ENCODE measurements around the gene MRGPRX4. TPM values are rescaled to one million over a fixed set of nuclear protein-coding genes. Genes with fewer than 3 reads are reported as not detected.

The MRGPRX4 gene
- total RNA-seq, 4 donors from 2014 or later = not detected

DNA sequence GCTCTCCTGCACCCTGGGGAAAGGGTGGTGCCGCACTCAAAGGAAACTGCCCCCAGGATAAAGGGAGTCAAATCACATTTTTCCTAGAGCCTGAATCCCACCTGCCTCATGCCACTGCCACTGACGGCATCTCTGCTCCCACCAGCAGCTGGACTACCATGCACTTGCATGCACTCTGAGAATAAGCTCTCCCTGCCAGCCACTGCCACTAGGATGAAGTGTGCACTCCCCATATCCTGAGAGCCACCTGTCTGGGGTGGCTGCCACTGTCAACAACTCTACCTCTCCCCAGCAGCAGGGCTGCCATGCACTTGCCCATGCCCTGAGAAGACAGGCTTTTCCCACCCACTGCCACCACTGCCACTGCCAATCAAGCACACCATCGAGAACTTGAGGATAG, 31.6 kb downstream of the MRGPRX4 start:
- Histone ChIP-seq H3K27me3 (peaks cover 39% of the 10 kb centered on the region), H3K27ac (no peak overlapping the region), H3K4me1 (no peaks in the 10 kb centered on the region), H3K36me3 (no peaks in the 10 kb centered on the region), H3K4me3 (no peak overlapping the region), H3K9me3 (no peaks in the 10 kb centered on the region)
- 80 to 100% methylated on average over 1 of the region's 3 CpGs for WGBS, 2 donors (ENCODE audit: low coverage in 1 of 2)
- TF ChIP-seq, protein P1, sequence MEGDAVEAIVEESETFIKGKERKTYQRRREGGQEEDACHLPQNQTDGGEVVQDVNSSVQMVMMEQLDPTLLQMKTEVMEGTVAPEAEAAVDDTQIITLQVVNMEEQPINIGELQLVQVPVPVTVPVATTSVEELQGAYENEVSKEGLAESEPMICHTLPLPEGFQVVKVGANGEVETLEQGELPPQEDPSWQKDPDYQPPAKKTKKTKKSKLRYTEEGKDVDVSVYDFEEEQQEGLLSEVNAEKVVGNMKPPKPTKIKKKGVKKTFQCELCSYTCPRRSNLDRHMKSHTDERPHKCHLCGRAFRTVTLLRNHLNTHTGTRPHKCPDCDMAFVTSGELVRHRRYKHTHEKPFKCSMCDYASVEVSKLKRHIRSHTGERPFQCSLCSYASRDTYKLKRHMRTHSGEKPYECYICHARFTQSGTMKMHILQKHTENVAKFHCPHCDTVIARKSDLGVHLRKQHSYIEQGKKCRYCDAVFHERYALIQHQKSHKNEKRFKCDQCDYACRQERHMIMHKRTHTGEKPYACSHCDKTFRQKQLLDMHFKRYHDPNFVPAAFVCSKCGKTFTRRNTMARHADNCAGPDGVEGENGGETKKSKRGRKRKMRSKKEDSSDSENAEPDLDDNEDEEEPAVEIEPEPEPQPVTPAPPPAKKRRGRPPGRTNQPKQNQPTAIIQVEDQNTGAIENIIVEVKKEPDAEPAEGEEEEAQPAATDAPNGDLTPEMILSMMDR (IDR thresholded peaks at IDR 0.05) = no peak
- no peak for ATAC-seq

DNA sequence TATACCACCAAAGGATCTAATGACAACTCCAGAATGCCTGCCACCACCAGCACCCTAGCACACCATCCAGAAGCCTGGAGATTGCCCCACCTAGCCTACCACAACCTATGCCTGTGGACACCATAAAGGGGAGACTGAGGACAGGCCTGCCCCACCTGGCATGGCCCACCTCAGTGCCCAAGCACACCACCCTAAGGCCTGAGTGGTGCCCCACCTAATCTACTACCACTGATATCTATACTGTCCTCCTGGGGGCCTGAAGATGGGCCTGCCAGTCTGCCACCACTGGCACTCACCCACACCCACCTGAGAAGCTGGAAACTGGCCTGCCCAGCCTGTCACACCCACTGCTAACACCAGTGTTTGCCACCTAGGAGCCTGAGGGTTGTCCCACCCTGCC, 32.1 kb downstream of the MRGPRX4 start:
- no peaks in the 10 kb centered on the region for H3K9me3 ChIP-seq
- TF ChIP-seq, protein P1 (IDR thresholded peaks at IDR 0.05) = no peak
- TF ChIP-seq EP300 (IDR thresholded peaks at IDR 0.05) (no peak), POLR2AphosphoS5 (IDR thresholded peaks at IDR 0.05) (no peak), POLR2A (IDR thresholded peaks at IDR 0.05) (no peak)
- H3K27me3 ChIP-seq = peaks cover 41% of the 10 kb centered on the region
- H3K4me1 ChIP-seq = no peaks in the 10 kb centered on the region
- no peak overlapping the region for H3K27ac ChIP-seq
- no peak for ATAC-seq
- H3K4me3 ChIP-seq = no peak overlapping the region
- no peaks in the 10 kb centered on the region for H3K36me3 ChIP-seq

DNA sequence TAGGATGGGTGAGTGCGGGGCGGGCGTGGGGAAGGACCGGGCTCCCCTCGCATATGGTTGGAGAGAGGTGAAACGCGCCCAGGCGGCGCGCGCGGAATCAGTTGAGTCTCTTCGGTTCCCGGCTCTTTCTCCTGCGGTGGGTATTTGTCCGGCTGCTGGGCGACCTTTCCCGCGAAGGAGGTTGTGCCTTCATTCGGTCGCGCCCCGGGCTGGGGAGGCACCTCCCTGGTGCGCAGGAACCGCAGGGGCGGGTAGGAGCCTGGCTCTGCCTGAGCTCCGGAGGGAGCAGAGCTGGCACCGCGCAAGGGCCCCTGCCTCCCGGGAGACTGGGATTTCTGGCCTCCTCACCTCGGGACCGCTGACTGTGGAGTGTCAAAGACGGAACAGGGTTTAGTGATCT, 36.4 kb downstream of the MRGPRX4 start:
- Histone ChIP-seq H3K4me1 (no peaks in the 10 kb centered on the region), H3K27me3 (peaks cover 38% of the 10 kb centered on the region), H3K36me3 (no peaks in the 10 kb centered on the region), H3K4me3 (no peak overlapping the region), H3K9me3 (no peaks in the 10 kb centered on the region), H3K27ac (no peak overlapping the region)
- ATAC-seq = no peak
- WGBS, 2 donors (ENCODE audit: low coverage in 1 of 2) = no CpG with 5 or more reads among the region's 33 CpGs
- TF ChIP-seq POLR2AphosphoS5 (IDR thresholded peaks at IDR 0.05) (no peak), POLR2A (IDR thresholded peaks at IDR 0.05) (no peak), EP300 (IDR thresholded peaks at IDR 0.05) (no peak)
- TF ChIP-seq, protein P1 (IDR thresholded peaks at IDR 0.05) = no peak

DNA sequence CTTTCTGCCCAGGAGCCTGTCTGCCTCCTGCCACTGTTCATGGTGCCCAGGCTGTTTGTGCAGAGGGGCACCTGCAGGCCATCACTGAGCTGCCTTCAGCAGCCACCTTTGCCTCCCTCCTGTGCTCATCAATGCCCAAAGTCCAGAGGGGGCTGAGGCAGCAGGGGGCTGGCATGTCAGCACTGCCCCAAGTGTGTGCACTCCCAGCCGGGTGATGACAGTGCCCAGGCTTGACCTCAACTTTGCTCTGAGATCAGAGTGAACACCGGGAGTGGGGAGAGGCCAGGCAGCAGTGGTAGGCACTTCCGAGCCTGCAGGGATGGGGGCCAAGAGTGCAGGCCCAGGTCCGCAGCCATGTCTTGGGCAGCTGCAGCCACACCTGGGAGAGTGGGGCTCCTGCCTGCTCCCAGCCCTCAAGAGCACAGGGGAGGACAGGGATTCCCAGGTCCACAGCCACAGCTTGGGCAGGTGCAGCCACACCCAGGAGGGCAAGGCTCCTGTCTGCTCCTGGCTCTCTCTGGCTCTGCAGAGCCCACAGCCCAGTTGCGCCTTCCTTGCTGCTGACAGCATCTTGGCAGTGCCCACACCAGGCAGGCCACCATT, 48.7 kb downstream of the MRGPRX4 start:
- H3K27ac ChIP-seq = no peak overlapping the region
- no peak overlapping the region for H3K4me3 ChIP-seq
- 80% methylated on average over 1 of the region's 5 CpGs for WGBS, 2 donors (ENCODE audit: low coverage in 1 of 2)
- no peaks in the 10 kb centered on the region for H3K27me3 ChIP-seq
- ATAC-seq = no peak
- H3K4me1 ChIP-seq = no peaks in the 10 kb centered on the region
- TF ChIP-seq, protein P1 (IDR thresholded peaks at IDR 0.05) = no peak
- TF ChIP-seq POLR2A (IDR thresholded peaks at IDR 0.05) (no peak), POLR2AphosphoS5 (IDR thresholded peaks at IDR 0.05) (no peak), EP300 (IDR thresholded peaks at IDR 0.05) (no peak)
- H3K36me3 ChIP-seq = no peaks in the 10 kb centered on the region
- peaks cover 0 to 6% (median 0%) of the 10 kb centered on the region in 3 donors for H3K9me3 ChIP-seq

DNA sequence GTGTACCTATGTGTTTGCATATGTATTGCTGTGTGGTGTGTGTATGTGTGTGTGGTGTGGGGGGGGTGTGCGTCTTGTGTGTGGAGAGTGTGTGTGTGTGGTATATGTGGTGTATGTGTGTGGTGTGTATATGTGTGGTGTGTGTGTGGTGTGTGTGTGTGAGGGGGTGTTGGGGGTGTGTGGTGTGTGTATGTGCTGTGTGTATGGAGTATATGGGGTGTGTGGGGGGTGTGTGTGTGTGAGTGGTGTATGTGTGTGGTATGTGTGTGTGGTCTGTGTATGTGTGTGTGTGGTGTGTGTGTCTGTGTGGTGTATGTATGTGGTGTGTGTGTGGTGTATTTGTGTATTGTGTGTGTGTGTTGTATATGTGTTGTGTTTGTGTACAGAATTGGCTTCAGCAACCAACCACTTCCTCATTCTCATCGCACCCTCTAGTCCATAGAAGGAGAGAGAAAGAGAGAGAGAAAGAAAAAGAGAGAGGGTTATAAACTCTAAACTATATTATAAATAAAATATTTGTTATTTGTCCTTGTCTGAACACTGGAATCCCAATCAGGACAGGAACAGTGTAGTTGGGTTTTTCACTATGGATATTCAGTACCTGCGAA, 50.3 kb downstream of the MRGPRX4 start:
- Histone ChIP-seq H3K4me1 (no peaks in the 10 kb centered on the region), H3K4me3 (no peak overlapping the region), H3K36me3 (no peaks in the 10 kb centered on the region), H3K27ac (no peak overlapping the region), H3K27me3 (no peaks in the 10 kb centered on the region), H3K9me3 (no peaks in the 10 kb centered on the region)
- WGBS, 2 donors (ENCODE audit: low coverage in 1 of 2) = 90 to 96% methylated on average over 3 of the region's 3 CpGs
- no peak for TF ChIP-seq POLR2AphosphoS5 (IDR thresholded peaks at IDR 0.05)
- TF ChIP-seq, protein P1 (IDR thresholded peaks at IDR 0.05) = no peak
- no peak for TF ChIP-seq EP300 (IDR thresholded peaks at IDR 0.05)
- no peak for TF ChIP-seq POLR2A (IDR thresholded peaks at IDR 0.05)
- ATAC-seq = no peak

Measured in gastroesophageal sphincter (tissue), 4 donors.